RWPE1 (cell line): ENCODE results near the gene CNTNAP2.

Experiments used
- CTCF ChIA-PET: fragments of 350-600 bp; sonication (Branson Sonifier 250); formaldehyde crosslinking; extraction: SDS; loops from one replicate; lab custom pipeline; 2021; lab: Yijun Ruan, JAX
- POLR2A ChIA-PET: fragments of 400-600 bp; formaldehyde crosslinking; extraction: SDS; loops from one replicate; lab custom pipeline; 2020; ENCODE audit warnings: antibody characterized with exemption; ENCODE audit not compliant: low non-redundant PET; lab: Yijun Ruan, JAX
- DNase-seq: peaks from one replicate; pipeline ENCODE4 v3.0.0; 2012; ENCODE audit warnings: low spot score
- H3K27ac ChIP-seq: fragments of 450-650 bp; 2 replicates; pipeline ENCODE4 v1.5.1; 2017
- CTCF ChIP-seq: fragments of 450-650 bp; conservative IDR thresholded peaks from 2 replicates; pipeline ENCODE4 v1.5.1; 2017; ENCODE audit warnings: low read depth, mild to moderate bottlenecking

Gene CNTNAP2

GRCh38 chr7:147896121-147896520, 1779.5 kb downstream of the CNTNAP2 start:
- CTCF ChIA-PET = no interaction called here
- POLR2A ChIA-PET = no interaction called here
- DNase-seq = no peak
- TF ChIP-seq CTCF = no peak
- H3K27ac ChIP-seq = no peak overlapping the region

- DNase-seq = no peak
- ChIA-PET CTCF (no interaction called here), POLR2A (no interaction called here)
- TF ChIP-seq CTCF = no peak
- no peak overlapping the region for H3K27ac ChIP-seq
Observed at GRCh38 chr7:147903536-147904218, 1787.1 kb downstream of the CNTNAP2 start.

GRCh38 chr7:147904219-147904576, 1787.6 kb downstream of the CNTNAP2 start:
- no peak for DNase-seq
- POLR2A ChIA-PET = no interaction called here

GRCh38 chr7:147909431-147910148, 1793.0 kb downstream of the CNTNAP2 start:
- H3K27ac ChIP-seq = no peak overlapping the region
- TF ChIP-seq CTCF = no peak
- no peak for DNase-seq
- ChIA-PET CTCF (no interaction called here), POLR2A (no interaction called here)

More at GRCh38 chr7:147904219-147904576, 1787.6 kb downstream of the CNTNAP2 start:
- CTCF ChIA-PET = no interaction called here
- H3K27ac ChIP-seq = no peak overlapping the region
- no peak for TF ChIP-seq CTCF

- DNase-seq = no peak
- no peak for TF ChIP-seq CTCF
- CTCF ChIA-PET = no interaction called here
- H3K27ac ChIP-seq = no peak overlapping the region
- POLR2A ChIA-PET = no interaction called here
Observed at GRCh38 chr7:147911201-147911601, 1794.6 kb downstream of the CNTNAP2 start.

GRCh38 chr7:147912291-147912690, 1795.7 kb downstream of the CNTNAP2 start:
- H3K27ac ChIP-seq = no peak overlapping the region
- ChIA-PET POLR2A (no interaction called here), CTCF (interaction anchor here (0.6 kb wide), 1 partner anchor 204 kb away, joined by 3 read pairs; no protein-coding TSS in a partner anchor)
- DNase-seq = no peak
- no peak for TF ChIP-seq CTCF
